Vagina (tissue), 2 donors: ENCODE data around the gene CFP. TPM values are rescaled to one million over a fixed set of nuclear protein-coding genes. Genes with fewer than 3 reads are reported as not detected.

Source experiments
- DNase-seq, 2 donors: peaks; one replicate each; pipeline ENCODE4 v3.0.0-alpha.2; 2017; ENCODE audit errors: extremely low spot score in 2 of 2
- H3K27ac ChIP-seq: fragments of 200-600 bp; sonication (generic); one replicate; pipeline ENCODE4 v1.5.1; 2019
- H3K27me3 ChIP-seq: fragments of 200-600 bp; sonication (generic); one replicate; pipeline ENCODE4 v1.5.1; 2019
- H3K36me3 ChIP-seq, 2 donors: fragments of 200-600 bp; sonication (generic); one replicate each; pipeline ENCODE4 v1.5.1; 2017 to 2019
- H3K4me1 ChIP-seq: fragments of 200-600 bp; sonication (generic); one replicate; pipeline ENCODE4 v1.5.1; 2019
- H3K4me3 ChIP-seq, 2 donors: fragments of 200-600 bp; sonication (generic); 1 replicate in 1 of 2; 2 replicates in 1 of 2; pipeline ENCODE4 v1.5.1; 2016 to 2019
- H3K9me3 ChIP-seq: fragments of 200-600 bp; sonication (generic); one replicate; pipeline ENCODE4 v1.5.1; 2019
- CTCF ChIP-seq, 3 experiments: fragments of 450-650 bp in 2 of 3; fragments of 200-600 bp in 1 of 3; sonication (generic) in 1 of 3; IDR thresholded peaks; one replicate each; pipeline ENCODE4 v1.5.1; 2017 to 2019; ENCODE audit warnings: antibody characterized with exemption in 3 of 3, mild to moderate bottlenecking in 2 of 3, moderate library complexity in 2 of 3
- POLR2A ChIP-seq, 2 donors: fragments of 450-650 bp; IDR thresholded peaks; one replicate each; pipeline ENCODE4 v1.6.1; 2017; ENCODE audit warnings: antibody characterized with exemption in 2 of 2, mild to moderate bottlenecking in 2 of 2, moderate library complexity in 2 of 2
- POLR2AphosphoS5 ChIP-seq, 2 donors: sonication (generic); formaldehyde crosslinking; IDR thresholded peaks; one replicate each; pipeline ENCODE4 v1.9.0; 2017; ENCODE audit warnings: antibody characterized with exemption in 2 of 2, mild to moderate bottlenecking in 2 of 2, low read depth in 1 of 2; ENCODE audit not compliant: insufficient read depth in 1 of 2
- intact Hi-C: fragments of 100-400 bp; cut with DNase I; formaldehyde crosslinking; loops from one replicate; pipeline ENCODE4 v1.15.1; 2023
- total RNA-seq: library from RNA; depleted of rRNA; stranded (reverse); fragments of >200 nt; gene quantifications from one replicate; pipeline ENCODE4 v1.2.3, GENCODE V29; 2016

Gene CFP
- total RNA-seq, 1 donor from 2014 or later, result 0.74 TPM

GRCh38 chrX:47595716-47596251, 33.9 kb downstream of the CFP start:
- H3K36me3 ChIP-seq, result no peaks in the 10 kb centered on the region
- H3K9me3 ChIP-seq, result no peaks in the 10 kb centered on the region
- no peaks in the 10 kb centered on the region for H3K27me3 ChIP-seq
- intact Hi-C loops, result no loop called here
- DNase-seq, result no peak
- H3K4me3 ChIP-seq, result no peak overlapping the region
- TF ChIP-seq POLR2AphosphoS5 (IDR thresholded peaks at IDR 0.05; ENCODE audit: insufficient read depth in 1 of 2, low read depth in 1 of 2) (no peak), CTCF (IDR thresholded peaks at IDR 0.05) (no peak), POLR2A (IDR thresholded peaks at IDR 0.05) (no peak)
- H3K4me1 ChIP-seq, result no peaks in the 10 kb centered on the region
- no peak overlapping the region for H3K27ac ChIP-seq

GRCh38 chrX:47593522-47593921, 36.2 kb downstream of the CFP start:
- Histone ChIP-seq H3K4me1 (no peaks in the 10 kb centered on the region), H3K4me3 (no peak overlapping the region), H3K27ac (no peak overlapping the region), H3K9me3 (no peaks in the 10 kb centered on the region), H3K36me3 (no peaks in the 10 kb centered on the region), H3K27me3 (no peaks in the 10 kb centered on the region)
- DNase-seq, result no peak
- TF ChIP-seq POLR2AphosphoS5 (IDR thresholded peaks at IDR 0.05; ENCODE audit: insufficient read depth in 1 of 2, low read depth in 1 of 2) (no peak), CTCF (IDR thresholded peaks at IDR 0.05) (no peak), POLR2A (IDR thresholded peaks at IDR 0.05) (no peak)
- intact Hi-C loops, result no loop called here

GRCh38 chrX:47590984-47591383, 38.7 kb downstream of the CFP start:
- H3K9me3 ChIP-seq, result no peaks in the 10 kb centered on the region
- no peaks in the 10 kb centered on the region for H3K4me1 ChIP-seq
- H3K27me3 ChIP-seq, result no peaks in the 10 kb centered on the region
- DNase-seq, result no peak
- intact Hi-C loops, result no loop called here
- H3K4me3 ChIP-seq, result no peak overlapping the region
- no peaks in the 10 kb centered on the region for H3K36me3 ChIP-seq
- TF ChIP-seq POLR2A (IDR thresholded peaks at IDR 0.05), result no peak
- no peak for TF ChIP-seq CTCF (IDR thresholded peaks at IDR 0.05)
- no peak for TF ChIP-seq POLR2AphosphoS5 (IDR thresholded peaks at IDR 0.05; ENCODE audit: insufficient read depth in 1 of 2, low read depth in 1 of 2)
- H3K27ac ChIP-seq, result no peak overlapping the region

GRCh38 chrX:47587906-47588735, 41.6 kb downstream of the CFP start:
- no peak overlapping the region for H3K4me3 ChIP-seq
- H3K9me3 ChIP-seq, result no peaks in the 10 kb centered on the region
- no peak for TF ChIP-seq CTCF (IDR thresholded peaks at IDR 0.05)
- no peak for TF ChIP-seq POLR2AphosphoS5 (IDR thresholded peaks at IDR 0.05; ENCODE audit: insufficient read depth in 1 of 2, low read depth in 1 of 2)
- no peak for TF ChIP-seq POLR2A (IDR thresholded peaks at IDR 0.05)
- peaks cover 4% of the 10 kb centered on the region for H3K4me1 ChIP-seq
- no peak overlapping the region for H3K27ac ChIP-seq
- H3K36me3 ChIP-seq, result no peaks in the 10 kb centered on the region
- H3K27me3 ChIP-seq, result no peaks in the 10 kb centered on the region
- intact Hi-C loops, result no loop called here
- DNase-seq, result no peak
